HG03139 (cell line): ENCODE data around the gene ATP7B.
"Not testable (repeated sequence)": the region's sequence is repeated elsewhere in the genome, so short reads cannot be mapped to it uniquely, and the experiment has no call there.

Source experiments
- ATAC-seq: cut with Tn5 transposase; IDR thresholded peaks from one replicate; pipeline ENCODE4 v1.9.1; 2021; ENCODE audit not compliant: unreplicated experiment

ATP7B gene

DNA sequence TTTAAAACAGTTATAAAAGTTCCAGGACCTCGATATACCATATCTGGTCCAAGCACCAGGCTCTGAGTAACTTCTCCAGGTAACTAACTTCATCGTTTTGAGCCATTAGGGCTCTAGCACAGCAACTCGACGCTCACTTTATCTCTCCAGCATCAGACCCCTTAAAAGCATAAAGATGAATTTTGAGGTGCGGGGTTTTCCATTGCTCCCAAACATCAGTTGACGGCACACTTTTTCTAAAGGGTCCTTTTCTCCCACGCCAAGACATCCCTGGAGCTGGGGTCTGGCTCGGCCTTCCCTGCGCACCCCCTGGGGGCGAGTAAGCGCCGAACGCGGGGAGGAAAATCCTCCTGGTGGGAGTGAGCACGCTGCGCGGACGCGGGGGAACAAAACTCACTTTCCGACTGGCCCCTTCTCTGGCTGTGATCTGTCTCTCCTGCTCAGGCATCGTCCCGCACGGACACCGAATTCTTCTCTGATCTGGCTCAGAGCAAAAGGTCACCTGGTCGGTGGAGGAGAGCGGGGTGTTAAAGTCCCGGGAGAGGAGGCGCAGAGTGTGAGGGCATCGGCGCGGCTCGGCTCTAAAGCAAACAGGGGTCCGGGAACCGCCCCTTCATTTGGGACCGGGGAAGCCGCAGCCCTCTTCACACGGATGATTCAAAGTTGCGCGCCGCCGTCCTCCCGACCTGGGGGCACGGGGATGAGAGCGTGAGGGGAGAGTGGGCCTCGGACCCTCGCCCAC lies at the start of gene ATP7B:
Gene ATP7B (minus strand): TSS at position 561 of the 742 bp plus-strand sequence. CDS start 113 bp downstream, at position 448.
- peak; percentile 2 for ATAC-seq

DNA sequence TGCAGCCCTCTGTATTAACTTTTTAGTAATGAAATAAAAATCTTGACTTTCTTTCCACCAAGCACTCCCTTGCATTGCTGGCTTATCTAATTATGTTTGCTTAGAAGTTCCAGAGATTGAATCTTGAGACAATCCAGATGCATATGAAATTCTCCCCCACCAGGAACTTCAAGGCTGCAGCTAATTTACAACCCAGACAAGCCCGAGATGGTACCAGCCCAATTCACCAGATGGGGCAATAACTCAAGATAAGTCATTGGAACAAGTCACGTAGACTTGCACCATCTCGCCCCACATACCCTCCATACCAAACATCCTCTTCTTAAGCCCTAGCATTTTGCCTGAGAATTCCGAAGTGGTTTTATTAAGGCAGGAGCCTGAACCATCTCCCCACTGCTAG lies 42.2 kb upstream of the ATP7B start:
- ATAC-seq, result no peak

DNA sequence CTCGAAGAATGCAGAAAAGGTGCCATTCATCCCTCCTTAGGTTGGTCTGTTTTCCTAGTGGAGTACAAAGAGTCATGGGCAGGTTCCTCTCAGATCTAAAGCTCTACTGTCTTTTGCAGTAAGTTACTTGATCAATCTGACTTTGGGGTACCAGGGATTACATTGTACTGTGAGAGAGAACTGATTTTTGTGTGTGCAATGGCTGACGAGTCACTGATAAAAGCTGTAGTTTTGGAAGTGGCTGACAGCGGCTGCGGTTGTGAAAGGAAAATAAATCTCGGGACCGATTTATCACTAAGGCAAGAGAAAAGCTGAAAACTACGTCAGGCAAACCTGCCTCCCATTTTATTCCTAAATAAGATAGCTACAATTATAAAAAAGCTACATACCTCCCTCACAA lies 40.1 kb upstream of the ATP7B start:
- ATAC-seq, result no peak

DNA sequence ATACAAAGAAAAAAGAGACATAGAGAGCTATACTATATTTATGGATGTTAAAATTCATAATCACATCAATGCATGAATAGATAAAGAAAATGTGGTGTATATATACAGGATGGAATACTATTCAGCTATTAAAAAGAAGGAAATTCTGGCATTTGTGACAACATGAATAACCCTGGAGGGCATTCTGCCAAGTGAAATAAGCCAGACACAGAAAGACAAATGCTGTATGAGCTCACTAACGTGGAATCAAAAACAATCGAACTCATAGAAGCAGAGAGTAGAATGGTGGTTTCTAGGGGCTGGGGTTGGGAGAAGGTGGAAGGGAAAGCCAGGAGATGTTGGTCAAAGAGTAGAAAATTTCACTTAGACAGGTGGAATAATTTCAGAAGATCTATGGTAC lies 37.3 kb upstream of the ATP7B start:
- ATAC-seq, result no peak

DNA sequence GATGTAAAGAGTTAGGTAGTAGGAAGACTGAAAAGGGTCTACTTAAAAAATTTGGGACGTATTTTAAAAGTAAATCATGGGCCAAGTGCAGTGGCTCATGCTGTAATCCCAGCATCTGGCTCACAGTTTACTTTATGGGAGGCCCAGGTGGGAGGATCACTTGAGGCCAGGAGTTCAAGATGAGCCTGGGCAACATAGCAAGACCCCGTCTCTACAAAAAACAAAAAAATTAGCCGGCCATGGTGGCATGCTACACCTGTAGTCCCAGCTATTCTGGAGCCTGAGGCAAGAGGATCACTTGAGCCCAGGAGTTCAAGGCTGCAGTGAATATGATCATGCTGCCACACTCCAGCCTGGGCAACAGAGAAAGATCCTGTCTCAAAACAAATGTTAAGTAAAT lies 36.2 kb upstream of the ATP7B start:
- no peak for ATAC-seq

DNA sequence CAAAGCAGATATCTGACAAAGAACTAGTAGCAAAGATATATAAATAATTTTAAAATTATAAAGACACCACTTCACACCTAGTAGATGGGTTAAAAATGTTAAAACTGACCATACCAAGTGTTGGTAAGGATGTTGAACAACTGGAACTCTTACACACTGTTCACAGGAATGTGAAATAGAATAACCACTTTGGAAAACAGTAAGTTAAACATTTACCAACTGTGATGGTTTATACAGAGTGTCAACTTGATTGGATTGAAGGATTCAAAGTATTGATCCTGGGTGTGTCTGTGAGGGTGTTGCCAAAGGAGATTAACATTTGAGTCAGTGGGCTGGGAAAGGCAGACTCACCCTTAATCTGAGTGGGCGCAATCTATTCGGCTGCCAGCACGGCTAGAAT lies 32.4 kb upstream of the ATP7B start:
- no peak for ATAC-seq

DNA sequence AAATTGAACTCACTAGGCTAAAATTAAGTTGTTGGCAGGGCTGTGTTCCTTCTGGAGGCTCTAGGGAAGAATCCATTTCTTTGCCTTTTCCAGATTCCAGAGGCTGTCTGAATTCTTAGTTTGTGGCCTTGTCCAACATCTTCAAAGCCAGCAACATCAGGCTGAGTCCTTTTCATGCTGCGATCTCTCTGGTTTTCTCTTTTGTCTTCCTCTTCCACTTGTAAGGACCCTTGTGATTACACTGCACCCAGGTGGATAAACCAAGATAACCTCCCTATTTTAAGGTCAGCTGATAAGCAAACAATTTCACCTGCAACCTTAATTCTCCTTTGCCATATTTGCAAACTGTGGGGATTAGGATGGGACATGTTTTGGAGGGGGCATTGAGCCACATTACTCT lies 24.8 kb upstream of the ATP7B start:
- no peak for ATAC-seq

DNA sequence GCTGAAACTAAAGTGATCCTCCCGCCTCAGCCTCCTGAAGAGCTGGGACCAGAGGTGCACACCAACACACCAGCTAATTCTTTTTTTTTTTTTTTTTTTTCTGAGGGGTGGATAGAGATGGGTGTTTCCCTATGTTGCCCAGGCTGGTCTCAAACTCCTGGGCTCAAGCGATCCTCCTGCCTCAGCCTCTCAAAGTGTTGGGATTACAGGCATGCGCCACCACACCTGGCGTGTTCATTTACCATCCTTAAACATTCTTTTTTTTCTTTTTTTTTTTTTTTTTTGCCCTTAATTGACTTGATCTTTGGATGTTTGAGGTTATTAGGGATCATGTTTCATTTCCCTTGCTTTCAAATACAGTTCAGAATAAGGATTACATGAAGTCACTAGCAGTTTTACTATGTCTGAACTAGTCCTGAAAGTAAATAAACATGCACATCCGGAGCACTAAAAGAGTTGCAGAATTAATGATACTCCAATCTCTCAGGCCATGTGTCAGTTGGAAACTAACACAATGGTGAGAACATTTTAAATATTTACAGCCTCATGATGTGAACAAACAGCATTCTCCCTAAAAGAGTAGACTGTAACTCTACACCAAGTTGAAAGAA lies 23.5 kb upstream of the ATP7B start:
- no peak for ATAC-seq

DNA sequence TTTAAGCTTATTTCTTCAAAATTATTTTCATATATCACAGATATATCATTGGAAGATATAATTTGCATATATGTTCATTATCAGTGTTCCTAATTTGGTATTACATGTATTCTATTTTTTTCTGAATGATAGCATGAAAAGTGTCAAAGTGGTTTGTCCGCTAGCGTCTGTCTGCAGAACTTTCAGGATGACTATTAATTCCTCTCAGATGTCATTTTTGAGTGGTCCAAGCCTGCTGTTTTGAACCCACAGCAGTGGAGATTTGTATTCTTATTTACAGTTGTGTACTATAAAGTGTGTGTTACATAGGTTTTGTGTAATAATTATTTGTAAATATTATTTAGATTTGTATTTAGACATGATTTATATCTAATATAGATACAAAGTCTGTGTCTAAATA lies 21.8 kb upstream of the ATP7B start:
- no peak for ATAC-seq

DNA sequence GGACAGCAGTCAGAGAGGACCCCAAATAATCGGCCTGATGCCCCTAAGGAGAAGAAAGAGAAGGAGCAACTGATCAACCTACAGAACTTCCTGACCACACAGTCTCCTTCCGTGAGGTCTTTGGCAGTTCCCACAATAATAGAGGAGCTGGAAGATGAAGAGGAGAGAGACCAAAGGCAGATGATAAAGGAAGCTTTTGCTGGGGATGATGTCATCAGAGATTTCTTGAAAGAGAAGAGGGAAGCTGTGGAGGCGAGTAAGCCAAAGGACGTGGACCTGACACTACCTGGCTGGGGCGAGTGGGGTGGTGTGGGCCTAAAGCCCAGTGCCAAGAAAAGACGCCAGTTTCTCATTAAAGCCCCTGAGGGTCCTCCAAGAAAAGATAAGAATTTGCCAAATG lies 19.2 kb upstream of the ATP7B start:
- ATAC-seq, result not testable (repeated sequence)

DNA sequence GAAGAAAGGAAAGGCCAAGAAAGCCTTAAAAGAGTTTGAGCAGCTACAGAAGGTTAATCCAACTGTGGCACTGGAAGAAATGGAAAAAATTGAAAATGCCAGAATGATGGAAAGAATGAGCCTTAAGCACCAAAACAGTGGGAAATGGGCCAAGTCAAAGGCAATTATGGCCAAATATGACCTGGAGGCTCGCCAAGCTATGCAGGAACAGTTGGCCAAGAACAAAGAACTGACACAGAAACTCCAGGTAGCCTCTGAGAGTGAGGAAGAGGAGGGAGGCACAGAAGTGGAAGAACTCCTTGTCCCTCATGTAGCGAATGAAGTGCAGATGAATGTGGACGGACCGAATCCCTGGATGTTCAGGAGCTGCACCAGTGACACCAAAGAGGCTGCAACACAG lies 18.3 kb upstream of the ATP7B start:
- no peak for ATAC-seq

DNA sequence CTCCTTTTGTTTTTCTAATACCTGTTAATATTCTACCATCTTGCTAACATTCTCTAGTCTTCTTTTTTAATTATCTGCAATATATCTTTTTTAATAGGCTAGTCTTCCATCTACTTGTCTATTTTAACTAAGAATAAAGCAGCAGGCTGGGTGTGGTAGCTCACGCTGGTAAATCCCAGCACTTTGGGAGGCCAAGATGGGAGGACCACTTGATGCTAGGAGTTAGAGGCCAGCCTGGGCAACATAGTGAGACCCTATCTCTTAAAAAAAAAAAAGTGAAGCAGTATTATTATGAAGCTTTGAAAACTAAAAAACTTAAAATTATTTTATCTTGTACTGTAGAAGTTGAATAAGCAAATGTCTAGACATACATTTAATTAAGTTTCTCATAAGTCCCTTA lies 16.6 kb upstream of the ATP7B start:
- no peak for ATAC-seq

DNA sequence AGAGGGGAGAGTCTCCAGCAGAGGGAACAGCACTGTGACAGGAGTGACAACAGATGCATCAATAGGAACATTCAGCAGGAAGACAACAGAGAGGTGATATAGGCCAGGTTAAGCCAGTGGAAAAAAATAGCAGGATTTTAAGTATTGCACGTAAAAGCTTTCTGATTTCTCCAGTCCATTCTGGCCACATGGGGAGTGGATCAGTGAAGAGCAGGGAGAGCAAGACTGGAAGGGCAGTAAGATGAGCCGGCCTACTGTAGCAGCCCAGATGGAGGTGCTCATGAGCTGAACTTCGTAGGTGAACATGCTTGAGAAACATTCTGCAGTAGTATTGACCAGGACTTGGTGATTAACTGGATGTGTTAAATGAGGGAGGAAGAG lies 15.0 kb upstream of the ATP7B start:
- no peak for ATAC-seq

DNA sequence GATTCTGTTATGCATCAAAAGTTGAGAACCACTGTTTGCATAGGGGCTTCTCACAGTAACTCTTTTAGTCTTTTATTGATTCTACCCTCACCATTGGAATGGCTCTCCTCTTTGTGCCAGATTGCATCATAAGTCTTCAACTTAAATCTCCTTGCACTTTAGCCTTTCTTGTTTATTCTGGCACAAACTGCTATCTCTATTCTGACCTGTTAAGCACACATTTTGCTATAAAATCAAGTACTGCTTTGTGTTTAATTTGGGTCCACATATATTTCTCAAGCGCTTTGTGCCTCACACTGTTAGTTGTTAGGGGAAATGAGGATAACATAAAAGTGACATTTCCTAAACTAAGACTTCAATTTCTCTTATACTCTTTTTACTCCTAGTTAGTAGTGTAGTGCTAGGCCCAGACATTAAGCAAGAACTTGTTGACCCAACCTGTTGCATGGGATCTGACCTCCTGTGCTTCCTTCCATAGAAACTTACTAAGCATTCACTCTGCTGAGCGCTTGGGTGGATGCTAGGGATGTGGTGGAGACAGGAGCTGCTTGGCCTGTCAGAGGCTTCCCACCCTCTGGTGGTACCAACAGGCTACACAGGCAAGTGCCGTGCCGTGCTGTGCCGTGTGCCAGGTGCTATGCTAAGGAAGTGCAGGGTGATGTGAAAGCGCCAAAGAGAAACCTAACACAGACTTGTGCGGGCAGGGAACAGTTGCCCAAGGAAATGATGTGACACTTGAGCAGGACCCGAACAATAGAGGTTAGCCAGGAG lies 14.4 kb upstream of the ATP7B start:
- ATAC-seq, result no peak

DNA sequence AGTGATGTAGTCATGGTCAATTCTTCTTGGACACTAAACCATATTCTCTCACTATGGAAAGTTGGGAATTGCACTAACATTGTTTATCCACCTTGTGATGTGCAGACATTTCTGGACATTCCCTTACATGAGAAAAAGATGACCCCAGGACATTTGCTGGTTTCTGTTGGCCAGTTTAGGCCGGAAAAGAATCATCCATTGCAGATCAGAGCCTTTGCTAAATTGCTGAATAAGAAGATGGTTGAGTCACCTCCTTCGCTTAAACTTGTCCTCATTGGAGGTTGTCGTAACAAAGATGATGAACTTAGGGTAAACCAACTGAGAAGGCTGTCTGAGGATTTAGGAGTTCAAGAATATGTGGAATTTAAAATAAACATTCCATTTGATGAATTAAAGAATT lies 13.2 kb upstream of the ATP7B start, which contains the start of gene UTP14C:
Gene UTP14C (plus strand): TSS at position 211 of the 400 bp plus-strand sequence. CDS start 4,114 bp downstream, outside the sequence.
- no peak for ATAC-seq

DNA sequence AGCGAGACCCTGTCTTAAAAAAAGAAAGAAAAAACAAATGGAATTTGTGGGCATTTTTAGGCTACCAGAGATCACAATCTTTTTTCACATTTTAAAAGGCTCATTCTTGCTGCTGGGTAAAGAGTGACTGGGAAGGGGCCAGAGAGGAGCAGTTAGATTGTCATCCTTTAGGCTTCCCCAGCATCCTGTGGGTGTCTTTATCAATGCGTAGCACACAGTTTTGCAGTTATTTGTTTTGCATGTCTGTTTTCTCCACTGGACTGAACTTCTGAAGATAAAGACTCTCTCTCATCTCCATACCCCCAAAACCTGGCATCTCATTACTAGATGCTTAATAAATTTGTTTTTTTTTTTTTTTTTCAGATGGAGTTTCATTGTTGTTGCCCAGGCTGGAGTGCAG lies 11.1 kb upstream of the ATP7B start:
- no peak for ATAC-seq

DNA sequence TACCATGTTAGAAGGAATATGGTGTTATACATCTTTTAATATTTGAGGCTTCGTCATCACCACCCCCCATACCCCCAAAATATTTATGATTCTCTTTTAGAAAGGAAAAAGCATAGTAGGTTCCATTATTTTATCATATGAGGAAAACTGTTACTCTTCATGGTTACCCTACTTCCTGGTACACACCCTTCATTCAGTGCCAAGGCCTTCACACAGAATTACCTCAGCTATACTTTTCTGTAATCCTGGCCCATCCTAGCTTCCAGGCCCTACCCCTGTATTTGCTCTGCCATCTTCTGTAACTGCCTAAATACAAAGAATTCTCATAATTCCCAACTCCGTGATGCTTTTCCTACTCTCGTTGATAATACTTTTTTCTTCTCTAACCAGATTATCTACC lies 8.9 kb upstream of the ATP7B start:
- ATAC-seq, result no peak

DNA sequence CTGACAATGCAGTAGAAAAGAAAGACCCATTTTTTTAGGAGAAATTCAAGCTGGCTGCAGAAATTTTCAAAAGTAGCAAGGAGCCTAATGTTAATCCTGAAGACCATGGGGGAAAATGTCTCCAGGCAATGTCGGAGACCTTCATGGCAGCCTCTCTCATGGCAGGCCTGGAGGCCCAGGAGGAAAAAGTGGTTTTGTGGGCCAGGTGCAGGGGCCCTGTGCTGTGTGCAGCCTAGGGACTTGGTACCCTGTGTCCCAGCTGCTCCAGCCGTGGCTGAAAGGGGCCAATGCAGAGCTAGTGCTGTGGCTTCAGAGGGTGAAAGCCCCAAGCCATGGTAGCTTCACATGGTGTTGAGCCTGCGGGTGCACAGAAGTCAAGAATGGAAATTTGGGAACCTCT lies 5.0 kb upstream of the ATP7B start:
- no peak for ATAC-seq

DNA sequence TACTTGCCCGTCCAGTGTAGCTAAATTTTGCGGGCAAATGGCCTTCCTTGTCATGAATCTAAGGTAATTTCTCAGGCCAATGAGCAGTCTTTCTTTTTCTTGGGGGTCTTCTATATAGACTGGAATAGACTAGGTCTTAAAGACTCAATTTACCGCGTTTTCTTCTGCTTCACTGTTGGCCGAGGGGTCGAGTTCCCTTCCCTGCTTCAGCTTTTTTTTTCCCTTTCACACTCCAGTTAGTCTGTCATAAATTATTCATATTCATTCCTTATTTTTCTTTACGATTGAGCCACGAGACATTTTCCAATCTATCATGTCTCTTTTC lies 1.2 kb upstream of the ATP7B start:
- ATAC-seq, result no peak

DNA sequence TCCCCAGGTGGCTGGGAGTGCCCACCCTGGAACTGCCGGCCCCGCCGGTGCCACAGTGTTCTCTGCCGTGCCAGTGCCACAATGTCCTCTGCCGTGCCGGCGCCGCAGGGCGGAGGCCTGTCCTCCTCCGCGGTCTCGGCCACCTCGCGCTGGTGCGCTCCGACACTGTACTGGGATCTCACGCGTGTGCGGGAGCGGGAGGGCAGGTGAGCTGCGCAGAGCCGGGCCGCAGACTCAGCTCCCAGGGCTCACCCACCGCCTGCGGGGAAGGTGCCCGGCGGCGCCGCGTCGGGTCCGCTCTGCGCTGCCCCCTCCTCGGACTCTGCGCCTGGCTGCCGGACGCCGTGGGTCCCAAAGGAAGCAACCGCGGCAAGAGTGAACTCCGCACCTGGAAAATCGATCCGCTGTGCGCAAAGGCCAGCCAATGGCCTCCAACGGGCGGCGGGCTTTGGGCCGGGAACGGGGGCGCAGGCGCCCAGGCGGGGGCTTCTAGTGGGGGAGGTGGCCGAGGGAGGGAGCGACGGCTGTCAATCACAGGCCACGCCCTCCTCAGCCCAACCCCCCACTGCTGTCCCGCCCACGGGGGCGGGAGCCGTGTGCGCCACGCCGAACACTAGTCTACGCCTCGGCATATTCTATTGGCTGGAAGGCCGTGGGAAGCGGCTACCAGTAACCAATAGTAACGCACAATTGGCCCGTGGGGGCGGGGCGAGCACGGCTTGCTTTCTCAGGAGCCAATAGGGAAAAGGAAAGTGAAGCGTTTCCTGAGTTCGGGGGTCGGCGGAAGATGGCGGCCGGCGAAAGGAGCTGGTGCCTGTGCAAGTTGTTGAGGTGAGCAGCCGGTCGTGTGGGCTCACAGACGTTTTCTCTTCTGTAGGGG lies 622 bp upstream of the ATP7B start, which contains the start of gene ALG11:
Gene ALG11 (plus strand): TSS at position 767 of the 880 bp plus-strand sequence. CDS start 21 bp downstream, at position 788.
- peak; percentile 99 for ATAC-seq

DNA sequence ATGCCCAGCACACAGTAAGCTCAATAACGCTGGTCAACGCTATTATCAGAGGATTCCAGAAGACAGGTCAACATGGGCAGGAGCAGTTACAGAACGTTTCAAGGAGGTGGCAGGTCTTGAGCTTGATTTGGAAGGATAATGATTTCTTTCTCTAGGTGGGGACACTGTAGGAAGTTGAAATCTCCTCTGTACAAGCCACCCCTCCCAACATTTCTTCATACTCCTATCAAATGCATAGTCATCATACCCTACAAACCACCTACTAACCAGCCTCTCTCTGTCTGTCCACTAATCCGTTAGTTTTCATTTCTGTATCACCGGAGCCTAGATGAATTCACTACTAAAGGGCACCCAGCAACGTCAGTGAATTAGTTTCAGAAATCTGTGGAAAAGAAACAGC lies 1.3 kb downstream of the ATP7B start:
- ATAC-seq, result no peak
